GM12872 (cell line): ENCODE results near the gene TGFBRAP1.

Experiments used
- CTCF ChIP-seq: IDR thresholded peaks from 3 replicates; pipeline ENCODE4 v1.5.1; 2011; ENCODE audit warnings: low read depth, mild to moderate bottlenecking, low read length, moderate library complexity; ENCODE audit not compliant: insufficient read depth

The TGFBRAP1 gene

DNA sequence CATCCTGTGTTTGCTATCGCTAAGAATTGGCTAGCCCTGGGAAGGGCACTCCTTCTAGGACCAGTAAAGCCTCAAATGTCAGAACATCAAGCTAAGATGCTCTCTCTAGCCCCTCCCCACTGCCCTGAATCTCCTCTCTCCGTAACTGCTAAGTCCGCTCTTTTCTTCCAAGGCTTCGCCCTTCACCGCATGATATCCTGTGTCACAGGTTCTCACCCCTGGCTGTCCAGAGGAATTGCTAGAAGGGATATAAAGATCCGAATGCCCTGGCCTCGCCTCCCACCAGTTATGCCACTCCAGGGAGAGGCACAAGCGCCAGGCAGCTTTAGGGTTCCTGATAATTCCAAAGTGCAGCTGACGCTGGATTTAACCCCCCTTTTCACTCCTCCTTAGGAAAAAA lies 105.1 kb downstream of the TGFBRAP1 start:
- TF ChIP-seq CTCF, result no peak

DNA sequence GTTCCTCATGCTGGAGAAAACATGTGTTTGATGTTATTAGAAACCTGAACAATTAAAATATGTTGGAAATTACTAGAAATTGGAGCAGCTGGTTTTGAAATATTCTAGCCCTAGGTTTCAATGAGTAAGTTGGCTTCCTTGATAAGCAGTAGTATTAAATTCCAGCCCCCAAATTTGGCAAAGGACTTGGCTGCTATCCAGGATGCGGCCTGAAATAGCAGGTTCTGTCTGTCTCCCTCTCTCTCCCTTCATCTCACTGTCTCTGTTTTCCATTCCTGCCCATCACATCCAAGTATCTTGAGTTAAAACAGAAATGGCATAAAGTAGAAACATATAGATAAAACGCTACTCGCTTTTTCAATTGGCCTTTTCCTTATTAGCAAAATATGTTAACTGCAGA lies 108.9 kb downstream of the TGFBRAP1 start:
- no peak for TF ChIP-seq CTCF

GRCh38 chr2:105215586-105216192 lies 113.8 kb downstream of the TGFBRAP1 start:
- TF ChIP-seq CTCF, result no peak
